ENCODE results near the gene NPC1L1. TPM values are rescaled to one million over a fixed set of nuclear protein-coding genes. Genes with fewer than 3 reads are reported as not detected.

The NPC1L1 gene
- total and polyA plus RNA-seq, 2 of the 13 experiments (the other 11 are each of a cell fraction or from before 2014, with no cell fraction given) = 4.8 to 14.5 TPM

DNA sequence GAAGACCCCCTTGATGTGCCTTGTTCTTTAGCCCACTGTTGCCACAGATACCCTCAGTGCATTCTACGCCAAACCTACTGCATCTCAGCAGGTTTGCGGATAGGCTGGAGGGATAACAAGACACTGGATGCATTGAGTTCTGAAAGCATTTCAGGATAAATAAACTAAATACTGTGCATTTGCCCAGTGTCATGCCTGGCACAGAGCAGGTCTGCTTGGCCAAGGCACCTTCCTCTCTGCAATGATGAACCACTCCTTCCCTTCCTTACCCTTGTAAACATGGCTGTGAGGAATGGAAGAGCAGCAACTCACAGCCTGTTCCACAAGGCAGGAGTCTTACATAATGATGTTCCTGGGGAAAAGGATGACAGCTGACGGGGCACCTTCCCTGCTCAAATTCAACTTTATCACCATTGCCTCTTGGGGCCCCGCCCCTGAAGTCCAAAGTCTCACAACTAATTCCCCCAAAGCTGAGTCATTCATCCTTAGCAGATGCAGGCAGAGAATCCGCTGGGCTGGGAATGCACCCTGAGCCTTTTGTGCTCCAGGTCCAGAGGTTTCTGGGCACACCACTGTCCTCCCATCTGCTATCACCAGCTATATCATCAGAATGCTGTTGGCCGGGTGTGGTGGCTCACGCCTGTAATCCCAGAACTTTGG, 21.0 kb upstream of the NPC1L1 start (continued):
- TF ChIP-seq, protein P1, sequence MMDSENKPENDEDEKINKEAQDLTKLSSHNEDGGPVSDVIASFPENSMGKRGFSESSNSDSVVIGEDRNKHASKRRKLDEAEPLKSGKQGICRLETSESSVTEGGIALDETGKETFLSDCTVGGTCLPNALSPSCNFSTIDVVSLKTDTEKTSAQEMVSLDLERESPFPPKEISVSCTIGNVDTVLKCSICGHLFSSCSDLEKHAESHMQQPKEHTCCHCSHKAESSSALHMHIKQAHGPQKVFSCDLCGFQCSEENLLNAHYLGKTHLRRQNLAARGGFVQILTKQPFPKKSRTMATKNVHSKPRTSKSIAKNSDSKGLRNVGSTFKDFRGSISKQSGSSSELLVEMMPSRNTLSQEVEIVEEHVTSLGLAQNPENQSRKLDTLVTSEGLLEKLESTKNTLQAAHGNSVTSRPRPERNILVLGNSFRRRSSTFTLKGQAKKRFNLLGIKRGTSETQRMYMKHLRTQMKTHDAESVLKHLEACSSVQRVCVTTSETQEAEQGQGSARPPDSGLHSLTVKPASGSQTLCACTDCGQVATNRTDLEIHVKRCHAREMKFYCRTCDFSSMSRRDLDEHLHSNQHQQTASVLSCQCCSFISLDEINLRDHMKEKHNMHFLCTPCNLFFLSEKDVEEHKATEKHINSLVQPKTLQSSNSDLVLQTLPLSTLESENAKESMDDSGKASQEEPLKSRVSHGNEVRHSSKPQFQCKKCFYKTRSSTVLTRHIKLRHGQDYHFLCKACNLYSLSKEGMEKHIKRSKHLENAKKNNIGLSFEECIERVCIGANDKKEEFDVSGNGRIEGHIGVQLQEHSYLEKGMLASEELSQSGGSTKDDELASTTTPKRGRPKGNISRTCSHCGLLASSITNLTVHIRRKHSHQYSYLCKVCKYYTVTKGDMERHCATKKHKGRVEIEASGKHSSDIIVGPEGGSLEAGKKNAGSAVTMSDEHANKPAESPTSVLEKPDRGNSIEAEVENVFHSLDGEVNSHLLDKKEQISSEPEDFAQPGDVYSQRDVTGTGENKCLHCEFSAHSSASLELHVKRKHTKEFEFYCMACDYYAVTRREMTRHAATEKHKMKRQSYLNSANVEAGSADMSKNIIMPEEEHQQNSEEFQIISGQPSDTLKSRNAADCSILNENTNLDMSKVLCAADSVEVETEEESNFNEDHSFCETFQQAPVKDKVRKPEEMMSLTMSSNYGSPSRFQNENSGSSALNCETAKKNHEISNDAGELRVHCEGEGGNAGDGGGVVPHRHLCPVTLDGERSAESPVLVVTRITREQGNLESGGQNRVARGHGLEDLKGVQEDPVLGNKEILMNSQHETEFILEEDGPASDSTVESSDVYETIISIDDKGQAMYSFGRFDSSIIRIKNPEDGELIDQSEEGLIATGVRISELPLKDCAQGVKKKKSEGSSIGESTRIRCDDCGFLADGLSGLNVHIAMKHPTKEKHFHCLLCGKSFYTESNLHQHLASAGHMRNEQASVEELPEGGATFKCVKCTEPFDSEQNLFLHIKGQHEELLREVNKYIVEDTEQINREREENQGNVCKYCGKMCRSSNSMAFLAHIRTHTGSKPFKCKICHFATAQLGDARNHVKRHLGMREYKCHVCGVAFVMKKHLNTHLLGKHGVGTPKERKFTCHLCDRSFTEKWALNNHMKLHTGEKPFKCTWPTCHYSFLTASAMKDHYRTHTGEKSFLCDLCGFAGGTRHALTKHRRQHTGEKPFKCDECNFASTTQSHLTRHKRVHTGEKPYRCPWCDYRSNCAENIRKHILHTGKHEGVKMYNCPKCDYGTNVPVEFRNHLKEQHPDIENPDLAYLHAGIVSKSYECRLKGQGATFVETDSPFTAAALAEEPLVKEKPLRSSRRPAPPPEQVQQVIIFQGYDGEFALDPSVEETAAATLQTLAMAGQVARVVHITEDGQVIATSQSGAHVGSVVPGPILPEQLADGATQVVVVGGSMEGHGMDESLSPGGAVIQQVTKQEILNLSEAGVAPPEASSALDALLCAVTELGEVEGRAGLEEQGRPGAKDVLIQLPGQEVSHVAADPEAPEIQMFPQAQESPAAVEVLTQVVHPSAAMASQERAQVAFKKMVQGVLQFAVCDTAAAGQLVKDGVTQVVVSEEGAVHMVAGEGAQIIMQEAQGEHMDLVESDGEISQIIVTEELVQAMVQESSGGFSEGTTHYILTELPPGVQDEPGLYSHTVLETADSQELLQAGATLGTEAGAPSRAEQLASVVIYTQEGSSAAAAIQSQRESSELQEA (CRISPR knock-in tag; IDR thresholded peaks at IDR 0.05; ENCODE audit: not compliant biosample characterization) = no peak
- TF ChIP-seq TAF15 (IDR thresholded peaks at IDR 0.05; ENCODE audit: low read depth, low read length, poor library complexity, severe bottlenecking) (no peak), NFAT5 (CRISPR knock-in tag; IDR thresholded peaks at IDR 0.05) (0 out of 2 replicates have a peak, but pooled peaks have one; percentile 48), ARID5B (CRISPR knock-in tag; IDR thresholded peaks at IDR 0.05) (peak; percentile 85), TCF7 (IDR thresholded peaks at IDR 0.05; ENCODE audit: low read depth) (no peak), ZNF367 (CRISPR knock-in tag; IDR thresholded peaks at IDR 0.05; ENCODE audit: borderline replicate concordance) (no peak), HDAC1 (CRISPR knock-in tag; IDR thresholded peaks at IDR 0.05) (no peak), RCOR2 (CRISPR knock-in tag; IDR thresholded peaks at IDR 0.05) (peak; percentile 64; the same call in 1 of the 2 replicates), ZBTB1 (CRISPR knock-in tag; IDR thresholded peaks at IDR 0.05; ENCODE audit: borderline replicate concordance) (no peak), ZFP90 (CRISPR knock-in tag; IDR thresholded peaks at IDR 0.05; ENCODE audit: borderline replicate concordance) (no peak), SMC3 (IDR thresholded peaks at IDR 0.05; ENCODE audit: low read length) (no peak; the same call in 1 of the 2 replicates)

All from HepG2 (cell line).